Measurements from ENCODE around the gene MSLN.

MSLN gene

GRCh38 chr16:813916-814412 is 53.4 kb downstream of the MSLN start:
- DNase-seq, result no peak

DNA sequence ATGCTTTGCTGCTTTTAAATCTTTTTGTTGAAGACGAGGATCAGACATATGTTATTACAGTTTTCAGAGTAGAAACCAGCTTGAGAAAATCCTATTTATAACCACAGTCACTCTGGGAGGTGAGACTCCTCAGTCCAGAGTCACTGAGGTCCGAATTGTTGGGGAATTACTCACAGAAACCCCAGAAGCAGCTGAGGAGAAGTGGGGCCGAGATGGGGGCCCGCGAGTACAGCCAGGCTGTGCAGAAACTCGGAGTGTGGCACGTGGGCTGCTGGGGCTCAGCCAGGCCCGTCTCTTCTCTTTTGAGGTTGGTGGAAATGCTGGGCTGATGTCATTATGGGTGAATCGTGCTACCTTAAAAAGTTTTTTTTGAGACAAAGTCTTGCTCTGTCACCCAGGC is 54.4 kb downstream of the MSLN start:
- DNase-seq, result no peak

DNA sequence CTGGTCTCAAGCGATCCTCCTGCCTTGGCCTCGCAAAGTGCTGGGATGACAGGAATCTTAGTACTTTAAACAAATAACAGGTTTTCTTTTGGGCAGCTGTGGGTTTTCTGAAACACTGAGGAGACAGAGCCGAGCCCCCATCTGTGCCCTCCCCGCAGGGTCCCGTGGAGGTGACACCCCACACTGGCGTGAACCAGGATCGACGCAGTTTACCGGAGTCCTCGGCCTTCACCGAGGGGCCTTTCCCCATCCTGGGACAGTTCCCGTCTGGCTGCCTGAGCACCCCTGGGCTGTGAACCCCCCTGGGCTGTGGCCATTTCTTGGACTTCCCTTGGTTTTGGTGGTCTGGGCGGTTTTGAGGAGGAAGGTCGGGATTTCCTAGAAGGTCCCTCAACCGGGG is 55.3 kb downstream of the MSLN start:
- no peak for DNase-seq

DNA sequence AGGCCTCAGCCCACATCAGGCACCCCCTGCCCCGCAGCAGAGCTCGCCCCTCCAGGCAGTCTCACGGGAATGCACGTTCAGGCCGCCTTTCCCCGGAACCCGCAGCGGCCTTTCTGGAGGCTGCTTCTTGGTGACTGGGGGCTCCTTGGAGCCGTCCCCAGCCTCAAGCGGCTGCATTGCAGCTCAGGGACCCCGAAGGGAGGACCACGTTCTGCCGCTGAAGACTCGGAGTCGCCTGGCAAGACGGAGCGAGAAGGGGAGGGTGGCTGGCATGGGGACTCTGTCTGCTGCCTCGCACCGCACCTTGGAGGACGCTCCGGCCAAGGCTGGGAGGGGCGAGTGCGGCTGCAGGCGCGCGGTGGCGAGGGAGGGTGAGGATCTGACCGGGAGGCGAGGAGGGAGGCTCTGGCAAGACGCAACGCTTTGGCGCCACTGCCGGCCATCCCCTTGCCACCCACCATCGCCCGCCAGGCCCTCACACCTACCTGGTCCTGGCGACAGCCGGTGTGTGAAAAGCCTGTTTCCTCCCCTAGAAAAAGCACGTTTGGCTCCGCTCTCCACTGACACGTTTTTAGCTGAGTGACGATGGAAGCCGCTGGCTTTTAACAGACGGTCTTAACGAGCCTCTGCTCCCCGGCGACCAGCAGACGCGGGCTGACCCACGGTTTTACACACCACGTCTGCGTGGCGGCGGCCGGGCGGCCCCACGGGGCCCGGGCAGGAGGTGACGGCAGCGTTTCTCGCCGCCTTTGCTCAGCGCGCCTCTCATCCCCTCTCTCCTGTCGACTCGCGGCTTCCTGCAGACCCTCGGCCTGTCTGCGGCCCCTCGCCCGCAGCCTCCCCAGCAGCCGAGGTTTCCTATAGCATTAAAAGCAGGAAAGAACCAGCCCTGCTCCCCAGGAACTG is 56.7 kb downstream of the MSLN start:
- DNase-seq, result no peak

DNA sequence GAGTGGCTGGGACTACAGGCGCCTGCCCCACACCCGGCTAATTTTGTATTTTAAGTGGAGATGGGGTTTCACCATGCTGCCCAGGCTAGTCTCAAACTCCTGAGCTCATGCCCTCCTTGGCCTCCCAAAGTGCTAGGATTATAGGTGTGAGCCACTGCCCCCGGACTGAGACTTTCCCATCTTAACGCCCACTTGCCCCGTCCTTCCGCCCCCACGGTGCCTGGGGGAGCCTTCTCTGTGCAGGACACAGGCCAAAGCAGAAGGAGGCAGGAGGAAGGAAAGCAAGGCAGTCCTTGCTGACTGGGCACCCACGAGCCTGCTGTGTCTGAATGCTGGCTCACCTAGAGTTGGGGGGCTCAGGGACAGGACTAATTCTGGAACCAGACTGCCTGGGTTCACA is 57.6 kb downstream of the MSLN start:
- DNase-seq, result no peak
